GM18867 (cell line): ENCODE measurements around the gene HNRNPH3.

Experiments
- ATAC-seq: cut with Tn5 transposase; IDR thresholded peaks from one replicate; pipeline ENCODE4 v1.9.1; 2021; ENCODE audit warnings: mild to moderate bottlenecking, moderate library complexity; ENCODE audit not compliant: unreplicated experiment

Gene HNRNPH3

GRCh38 chr10:68371604-68372003, 39.7 kb downstream of the HNRNPH3 start:
- no peak for ATAC-seq

DNA sequence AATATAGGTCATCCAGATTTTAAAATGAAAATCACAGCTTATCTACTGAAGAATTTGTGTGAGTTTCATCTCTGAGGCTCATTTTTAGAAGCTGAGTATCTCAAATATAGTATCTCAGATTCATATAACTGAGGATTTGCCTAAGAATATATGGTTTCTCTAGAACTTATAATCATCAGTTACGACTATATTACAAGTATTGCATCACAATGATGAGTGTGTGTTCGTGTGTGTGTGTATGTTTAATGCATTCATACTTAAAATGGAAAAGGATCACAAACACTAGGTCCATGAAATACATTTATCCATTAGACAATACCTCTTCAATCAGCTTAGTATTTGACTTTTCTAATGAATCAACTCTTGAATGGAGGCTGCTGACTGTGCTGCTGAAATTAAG, 53.9 kb downstream of the HNRNPH3 start:
- no peak for ATAC-seq
